GM23248 (cell line): ENCODE data around the gene JPT1. TPM values are rescaled to one million over a fixed set of nuclear protein-coding genes. Genes with fewer than 3 reads are reported as not detected.

Experiments used
- DNase-seq: peaks from one replicate; pipeline ENCODE4 v3.0.0-alpha.2; 2015
- H2AFZ ChIP-seq: fragments of 200-600 bp; sonication (generic); 2 replicates; pipeline ENCODE4 v1.6.1; 2016; ENCODE audit warnings: antibody characterized with exemption
- H3F3A ChIP-seq: fragments of 200-600 bp; sonication (generic); 2 replicates; pipeline ENCODE4 v1.6.1; 2016; ENCODE audit warnings: mild to moderate bottlenecking, antibody characterized with exemption, mixed run types; ENCODE audit not compliant: insufficient read depth
- H3K27ac ChIP-seq: fragments of 200-600 bp; sonication (generic); 2 replicates; pipeline ENCODE4 v1.5.1; 2016; ENCODE audit warnings: mild to moderate bottlenecking
- H3K27me3 ChIP-seq: fragments of 200-600 bp; sonication (generic); replicated peaks from 2 replicates; pipeline ENCODE4 v1.6.1; 2016; ENCODE audit warnings: mild to moderate bottlenecking; ENCODE audit not compliant: insufficient read depth
- H3K36me3 ChIP-seq: fragments of 200-600 bp; sonication (generic); 2 replicates; pipeline ENCODE4 v1.6.1; 2016; ENCODE audit warnings: low read depth, mild to moderate bottlenecking
- H3K4me1 ChIP-seq: fragments of 200-600 bp; sonication (generic); 2 replicates; pipeline ENCODE4 v1.6.1; 2016; ENCODE audit warnings: mild to moderate bottlenecking; ENCODE audit not compliant: insufficient read depth
- H3K4me2 ChIP-seq: fragments of 200-600 bp; sonication (generic); one replicate; pipeline ENCODE4 v1.6.1; 2016; ENCODE audit warnings: mild to moderate bottlenecking; ENCODE audit not compliant: unreplicated experiment
- H3K4me3 ChIP-seq: fragments of 200-600 bp; sonication (generic); 2 replicates; pipeline ENCODE4 v1.5.1; 2016; ENCODE audit warnings: mild to moderate bottlenecking
- H3K79me2 ChIP-seq: fragments of 200-600 bp; sonication (generic); 2 replicates; pipeline ENCODE4 v1.6.1; 2016; ENCODE audit warnings: mild to moderate bottlenecking; ENCODE audit not compliant: insufficient read depth
- H3K9ac ChIP-seq: fragments of 200-600 bp; sonication (generic); 2 replicates; pipeline ENCODE4 v1.6.1; 2016; ENCODE audit warnings: mild to moderate bottlenecking
- H3K9me2 ChIP-seq: fragments of 200-600 bp; sonication (generic); 2 replicates; pipeline ENCODE4 v1.6.1; 2016; ENCODE audit warnings: mixed run types, mild to moderate bottlenecking, moderate library complexity; ENCODE audit not compliant: insufficient read depth
- H3K9me3 ChIP-seq: fragments of 200-600 bp; sonication (generic); one replicate; pipeline ENCODE4 v1.6.1; 2017; ENCODE audit warnings: low read depth
- H4K20me1 ChIP-seq: fragments of 200-600 bp; sonication (generic); 2 replicates; pipeline ENCODE4 v1.6.0; 2016; ENCODE audit not compliant: insufficient read depth
- EZH2 ChIP-seq: fragments of 200-600 bp; sonication (generic); IDR thresholded peaks from 2 replicates; pipeline ENCODE4 v1.6.1; 2018; ENCODE audit warnings: antibody characterized with exemption, mild to moderate bottlenecking; ENCODE audit not compliant: insufficient read depth, poor library complexity, severe bottlenecking
- EZH2phosphoT487 ChIP-seq: fragments of 200-600 bp; sonication (generic); IDR thresholded peaks from 2 replicates; pipeline ENCODE4 v1.6.1; 2018; ENCODE audit warnings: antibody characterized with exemption, moderate library complexity, mild to moderate bottlenecking, low read depth; ENCODE audit not compliant: insufficient read depth
- WGBS, 2 experiments: methylation state at CpG; one replicate each; pipeline ENCODE4 v1.1.6; 2015 to 2017; ENCODE audit warnings: low lambda C conversion rate in 2 of 2, low coverage in 1 of 2; ENCODE audit errors: missing lambda C conversion rate in 2 of 2; 5-methylcytosine and 5-hydroxymethylcytosine counted together
- in situ Hi-C: fragments of 300-500 bp; cut with MboI; formaldehyde crosslinking; loops from 2 replicates; pipeline ENCODE4 v1.15.0; 2020
- polyA plus RNA-seq: library from polyadenylated mRNA; unstranded; fragments of >200 nt; fragmentation: Nextera tagmentation; extraction: Ambion mirVana; gene quantifications from 2 replicates; pipeline ENCODE4 v1.2.1, GENCODE V29; 2016
- total RNA-seq: library from RNA; depleted of rRNA; stranded (reverse); fragments of >200 nt; shearing (Covaris generic); gene quantifications from 2 replicates; pipeline ENCODE4 v1.2.3, GENCODE V29; 2014

JPT1 gene
- total and polyA plus RNA-seq, 2 experiments from 2014 or later: 54.0 to 199 TPM

- no peaks in the 10 kb centered on the region for H3K4me1 ChIP-seq
- H2AFZ ChIP-seq: no peak overlapping the region
- DNase-seq: no peak
- H3F3A ChIP-seq: no peaks in the 10 kb centered on the region
- H3K36me3 ChIP-seq: no peaks in the 10 kb centered on the region
- H3K4me2 ChIP-seq: no peak overlapping the region
- H3K9me3 ChIP-seq: no peaks in the 10 kb centered on the region
- H3K27me3 ChIP-seq: no peaks in the 10 kb centered on the region
- TF ChIP-seq EZH2 (no peak), EZH2phosphoT487 (no peak)
- WGBS, 2 experiments: 98% methylated on average over 8 of the region's 8 CpGs
- 0 out of 2 replicates have a peak, but pooled peaks cover 10% of the 10 kb centered on the region for H3K79me2 ChIP-seq
- H3K27ac ChIP-seq: no peak overlapping the region
- no peak overlapping the region for H3K4me3 ChIP-seq
- in situ Hi-C loops: no loop called here
- H3K9me2 ChIP-seq: no peaks in the 10 kb centered on the region
- no peaks in the 10 kb centered on the region for H4K20me1 ChIP-seq
- no peak overlapping the region for H3K9ac ChIP-seq
Observed at GRCh38 chr17:75126954-75127353, 27.4 kb downstream of the JPT1 start.

- 75 to 77% methylated on average over 3 of the region's 3 CpGs for WGBS, 2 experiments
Observed at GRCh38 chr17:75125984-75126383, 28.3 kb downstream of the JPT1 start.

GRCh38 chr17:75124819-75125162 is 29.5 kb downstream of the JPT1 start:
- Histone ChIP-seq H3K4me3 (no peak overlapping the region), H3K4me1 (no peaks in the 10 kb centered on the region), H3K9ac (no peak overlapping the region), H3K27ac (no peak overlapping the region), H3K79me2 (no peaks in the 10 kb centered on the region), H4K20me1 (no peaks in the 10 kb centered on the region), H3K4me2 (no peak overlapping the region), H3F3A (no peaks in the 10 kb centered on the region), H3K9me3 (no peaks in the 10 kb centered on the region), H3K36me3 (no peaks in the 10 kb centered on the region), H3K9me2 (no peaks in the 10 kb centered on the region), H2AFZ (no peak overlapping the region), H3K27me3 (no peaks in the 10 kb centered on the region)
- in situ Hi-C loops: no loop called here
- no peak for DNase-seq
- TF ChIP-seq EZH2: no peak
- no peak for TF ChIP-seq EZH2phosphoT487
- 83 to 88% methylated on average over 4 of the region's 4 CpGs for WGBS, 2 experiments

More at GRCh38 chr17:75125984-75126383, 28.3 kb downstream of the JPT1 start:
- H3K9me3 ChIP-seq: no peaks in the 10 kb centered on the region
- in situ Hi-C loops: no loop called here
- DNase-seq: no peak
- H3K4me3 ChIP-seq: no peak overlapping the region
- H3K27ac ChIP-seq: no peak overlapping the region
- 0 out of 2 replicates have a peak, but pooled peaks cover 10% of the 10 kb centered on the region for H3K79me2 ChIP-seq
- H3K27me3 ChIP-seq: no peaks in the 10 kb centered on the region
- no peaks in the 10 kb centered on the region for H4K20me1 ChIP-seq
- no peak overlapping the region for H3K9ac ChIP-seq
- H3K4me1 ChIP-seq: no peaks in the 10 kb centered on the region
- no peaks in the 10 kb centered on the region for H3F3A ChIP-seq
- TF ChIP-seq EZH2 (no peak), EZH2phosphoT487 (no peak)
- H3K9me2 ChIP-seq: no peaks in the 10 kb centered on the region
- no peak overlapping the region for H3K4me2 ChIP-seq
- no peaks in the 10 kb centered on the region for H3K36me3 ChIP-seq
- H2AFZ ChIP-seq: no peak overlapping the region

GRCh38 chr17:75124041-75124818 is 30.1 kb downstream of the JPT1 start:
- H3K4me1 ChIP-seq: no peaks in the 10 kb centered on the region
- H3K9me3 ChIP-seq: no peaks in the 10 kb centered on the region
- 90 to 92% methylated on average over 19 of the region's 19 CpGs for WGBS, 2 experiments
- peak; percentile 18 for DNase-seq
- TF ChIP-seq EZH2phosphoT487 (no peak), EZH2 (no peak)
- H3K36me3 ChIP-seq: no peaks in the 10 kb centered on the region
- H3K4me3 ChIP-seq: no peak overlapping the region
- H3K9ac ChIP-seq: no peak overlapping the region
- H3K4me2 ChIP-seq: no peak overlapping the region
- no peaks in the 10 kb centered on the region for H3K9me2 ChIP-seq
- no peaks in the 10 kb centered on the region for H4K20me1 ChIP-seq
- H2AFZ ChIP-seq: no peak overlapping the region
- H3K79me2 ChIP-seq: no peaks in the 10 kb centered on the region
- no peak overlapping the region for H3K27ac ChIP-seq
- H3K27me3 ChIP-seq: no peaks in the 10 kb centered on the region
- no peaks in the 10 kb centered on the region for H3F3A ChIP-seq
- in situ Hi-C loops: no loop called here
